CD4-positive, alpha-beta T cell treated with Interleukin-15 for 1 hour (primary cell): ENCODE measurements around the gene ZNF273.
"Not testable (repeated sequence)": the region's sequence is repeated elsewhere in the genome, so short reads cannot be mapped to it uniquely, and the experiment has no call there.

Experiments used
- DNase-seq: peaks from one replicate; pipeline ENCODE4 v3.0.0-alpha.2; 2020

ZNF273 gene

DNA sequence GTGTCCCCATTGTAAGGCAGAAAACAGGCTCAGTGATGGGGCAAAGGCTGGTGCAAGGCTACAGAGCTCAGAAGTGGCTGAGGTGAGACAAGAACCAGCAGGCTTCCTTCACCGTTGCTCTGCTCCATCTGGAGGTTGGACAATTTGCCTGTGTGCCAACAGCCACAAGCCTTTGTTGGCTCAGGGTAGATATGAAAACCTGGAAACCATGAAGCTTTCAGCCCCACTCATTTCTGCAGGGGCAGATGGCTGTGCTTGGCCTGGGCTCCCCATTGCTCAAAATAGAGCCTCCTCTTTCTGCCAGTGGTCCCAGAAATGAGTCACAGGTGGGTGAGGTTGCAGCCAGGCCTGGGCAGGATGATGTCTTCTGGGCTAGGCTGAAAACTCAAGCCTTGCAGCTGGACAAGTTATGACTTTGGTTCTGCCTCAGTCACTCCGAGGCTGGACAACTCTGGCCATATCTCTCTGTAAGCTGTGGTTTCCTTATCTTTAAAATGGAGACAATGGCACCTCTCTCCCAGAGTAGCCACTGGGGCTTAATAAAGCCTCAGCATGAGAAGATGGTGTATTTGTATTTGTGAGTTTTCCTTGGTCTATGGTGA, 12.2 kb upstream of the ZNF273 start:
- DNase-seq: no peak

DNA sequence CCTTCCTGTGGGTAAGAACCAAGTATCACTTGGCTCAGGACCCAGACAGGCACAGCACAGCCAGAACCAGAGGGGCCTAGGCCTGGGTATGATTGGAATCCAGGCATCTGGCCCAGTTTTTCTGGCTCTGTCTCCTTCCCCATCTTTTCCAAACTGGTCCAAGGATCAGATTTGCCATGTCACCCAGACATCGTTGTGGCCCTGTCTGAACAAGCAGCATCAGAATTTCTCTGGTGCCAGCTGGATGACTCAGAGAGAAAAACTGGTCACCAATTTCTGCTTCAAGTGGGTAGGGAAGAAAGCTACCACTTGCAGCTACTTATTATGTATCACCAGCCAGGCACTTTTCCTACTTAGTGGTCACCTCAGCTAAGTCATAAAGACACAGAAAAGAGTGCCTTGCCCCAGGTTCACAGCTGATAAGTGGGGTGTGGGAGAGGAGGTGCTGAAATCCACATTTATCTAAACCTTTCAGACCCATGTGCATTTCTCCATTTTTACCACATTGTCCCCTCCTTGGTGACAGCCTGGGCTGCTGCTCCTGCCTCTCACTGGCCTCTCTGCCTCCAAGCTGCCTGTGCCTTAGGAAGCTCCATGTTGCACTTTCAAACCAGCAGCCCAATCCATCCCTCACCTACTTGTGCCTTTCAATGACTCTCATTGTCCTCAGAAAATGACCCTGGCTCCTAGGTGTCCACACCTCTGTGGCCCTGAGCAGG, 11.6 kb upstream of the ZNF273 start:
- not testable (repeated sequence) for DNase-seq

GRCh38 chr7:64892116-64892515, 11.0 kb upstream of the ZNF273 start:
- DNase-seq: no peak

GRCh38 chr7:64892666-64893309, 10.3 kb upstream of the ZNF273 start:
- no peak for DNase-seq

DNA sequence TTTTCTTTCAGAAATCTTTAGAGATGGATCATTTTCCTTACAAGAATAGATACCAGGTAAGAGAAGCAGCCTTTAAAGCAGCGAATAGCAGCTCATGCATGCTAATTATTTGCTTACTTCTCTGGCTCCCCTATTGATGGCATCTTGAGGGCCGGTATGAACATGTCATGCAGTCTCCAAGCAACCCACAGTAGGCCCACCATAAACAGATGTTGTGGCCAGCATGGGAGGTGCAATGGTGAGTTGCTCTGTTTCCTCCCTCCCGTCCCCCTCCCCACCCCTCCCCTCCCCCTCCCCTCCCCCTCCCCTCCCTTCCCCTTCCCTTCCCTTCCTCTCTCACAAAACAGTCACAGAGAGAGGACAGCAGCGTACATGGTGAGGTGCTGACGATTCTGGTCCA, 9.7 kb upstream of the ZNF273 start:
- no peak for DNase-seq

GRCh38 chr7:64902461-64902805, 640 bp upstream of the ZNF273 start:
- DNase-seq: not testable (repeated sequence)

DNA sequence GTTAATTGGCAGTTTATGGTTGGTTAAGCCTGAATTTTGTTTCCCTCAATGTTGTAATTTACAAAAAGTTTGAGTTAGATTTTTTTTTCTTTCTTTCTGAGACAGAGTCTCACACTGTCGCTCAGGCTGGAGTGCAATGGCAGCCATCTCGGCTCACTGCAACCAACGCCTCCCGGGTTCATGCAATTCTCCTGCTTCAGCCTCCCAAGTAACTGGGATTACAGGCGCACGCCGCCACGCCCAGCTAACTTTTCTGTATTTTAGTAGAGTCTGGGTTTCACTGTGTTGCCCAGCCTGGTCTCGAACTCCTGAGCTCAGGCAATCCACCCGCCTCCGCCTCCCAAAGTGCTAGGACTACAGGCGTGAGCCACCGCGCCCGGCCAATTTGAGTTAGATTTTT, 935 bp downstream of the ZNF273 start:
- DNase-seq: no peak

DNA sequence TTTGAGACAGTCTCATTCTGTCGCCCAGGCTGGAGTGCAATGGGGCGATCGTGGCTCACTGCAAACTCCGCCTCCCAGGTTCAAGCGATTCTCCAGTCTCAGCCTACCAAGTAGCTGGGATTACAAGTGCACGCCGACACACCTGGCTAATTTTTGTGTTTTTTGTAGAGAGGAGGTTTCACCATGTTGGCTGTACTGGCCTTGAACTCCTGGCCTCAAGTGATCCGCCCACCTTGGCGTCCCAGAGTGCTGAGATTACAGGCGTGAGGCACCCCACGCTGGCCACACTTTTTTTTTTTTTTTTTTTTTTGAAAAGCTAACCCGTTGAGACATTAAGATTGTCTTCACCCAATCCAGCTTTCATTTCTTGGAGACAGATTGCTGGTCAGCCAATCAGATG, 2.1 kb downstream of the ZNF273 start:
- DNase-seq: no peak

- DNase-seq: no peak
Observed at GRCh38 chr7:64905547-64905946, 2.5 kb downstream of the ZNF273 start.

GRCh38 chr7:64907641-64908326, 4.7 kb downstream of the ZNF273 start:
- no peak for DNase-seq

GRCh38 chr7:64908358-64908757, 5.3 kb downstream of the ZNF273 start:
- DNase-seq: no peak

GRCh38 chr7:64914557-64914956, 11.5 kb downstream of the ZNF273 start:
- no peak for DNase-seq

DNA sequence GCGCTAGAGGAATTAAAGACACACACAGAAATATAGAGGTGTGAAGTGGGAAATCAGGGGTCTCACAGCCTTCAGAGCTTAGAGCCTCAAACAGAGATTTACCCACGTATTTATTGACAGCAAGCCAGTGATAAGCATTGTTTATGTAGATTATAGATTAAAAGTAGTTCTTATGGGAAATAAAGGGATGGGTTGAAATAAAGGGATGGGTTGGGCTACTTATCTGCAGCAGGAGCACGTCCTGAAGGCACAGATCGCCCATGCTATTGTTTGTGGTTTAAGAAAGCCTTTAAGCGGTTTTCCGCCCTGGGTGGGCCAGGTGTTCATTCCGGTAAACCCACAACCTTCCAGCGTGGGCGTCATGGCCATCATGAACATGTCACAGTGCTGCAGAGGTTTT, 12.2 kb downstream of the ZNF273 start:
- DNase-seq: not testable (repeated sequence)

DNA sequence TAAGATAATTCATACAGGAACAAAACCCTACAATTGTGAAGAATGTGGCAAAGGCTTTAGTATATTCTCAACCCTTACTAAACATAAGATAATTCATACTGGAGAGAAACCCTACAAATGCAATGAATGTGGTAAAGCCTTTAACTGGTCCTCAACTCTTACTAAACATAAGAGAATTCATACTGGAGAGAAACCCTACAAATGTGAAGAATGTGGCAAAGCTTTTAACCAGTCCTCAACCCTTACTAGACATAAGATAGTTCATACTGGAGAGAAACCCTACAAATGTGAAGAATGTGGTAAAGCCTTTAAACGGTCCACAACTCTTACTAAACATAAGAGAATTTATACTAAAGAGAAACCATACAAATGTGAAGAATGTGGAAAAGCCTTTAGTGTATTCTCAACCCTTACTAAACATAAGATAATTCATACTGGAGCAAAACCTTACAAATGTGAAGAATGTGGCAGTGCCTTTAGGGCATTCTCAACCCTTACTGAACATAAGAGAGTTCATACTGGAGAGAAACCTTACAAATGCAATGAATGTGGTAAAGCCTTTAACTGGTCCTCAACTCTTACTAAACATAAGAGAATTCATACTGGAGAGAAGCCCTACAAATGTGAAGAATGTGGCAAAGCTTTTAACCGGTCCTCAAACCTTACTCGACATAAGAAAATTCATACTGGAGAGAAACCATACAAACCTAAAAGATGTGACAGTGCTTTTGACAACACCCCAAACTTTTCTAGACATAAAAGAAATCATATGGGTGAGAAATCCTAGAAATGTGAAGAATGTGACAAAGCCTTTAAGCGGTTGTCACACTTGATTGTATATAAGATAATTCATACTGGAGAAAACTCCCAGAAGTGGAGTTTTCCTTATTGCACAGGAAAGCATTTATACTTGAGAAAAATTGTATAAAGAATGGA, 25.4 kb downstream of the ZNF273 start:
- not testable (repeated sequence) for DNase-seq

DNA sequence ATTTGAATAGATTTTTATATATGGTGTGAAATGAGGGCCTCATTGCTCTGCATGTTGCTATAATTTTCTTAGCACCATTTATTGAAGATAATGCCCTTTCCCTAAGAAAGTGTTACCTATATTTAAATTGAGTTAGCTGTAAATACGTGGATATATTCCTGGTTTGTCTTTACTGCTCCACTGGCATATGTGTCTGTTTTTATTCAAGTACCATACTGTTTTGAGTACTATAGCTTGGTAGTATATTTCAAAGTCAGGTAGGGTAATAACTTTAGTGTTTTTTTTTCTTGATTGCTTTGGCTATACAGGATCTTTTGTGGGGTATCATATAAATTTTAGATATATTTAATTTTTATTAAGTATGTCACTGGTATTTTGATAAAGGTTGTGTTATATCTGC, 31.4 kb downstream of the ZNF273 start:
- no peak for DNase-seq

DNA sequence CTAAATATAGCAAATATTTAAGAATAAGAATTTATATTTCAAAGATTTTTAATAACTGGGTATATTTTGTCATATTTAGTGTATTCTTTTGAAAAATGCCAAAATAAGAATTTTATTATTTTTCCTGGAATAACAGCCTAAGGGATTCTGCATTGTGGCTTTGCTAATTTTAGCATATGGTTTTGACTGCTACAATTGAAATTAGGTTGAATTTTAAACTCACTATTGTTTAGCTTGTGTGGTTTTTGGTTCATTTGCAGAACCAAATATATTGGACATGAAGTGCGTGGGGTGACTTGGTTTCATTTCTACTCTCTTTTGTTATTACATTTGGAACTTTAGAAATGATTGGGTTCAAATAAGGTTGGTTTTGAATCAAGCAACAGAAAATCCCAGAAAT, 35.5 kb downstream of the ZNF273 start:
- no peak for DNase-seq

GRCh38 chr7:64940021-64940420, 36.9 kb downstream of the ZNF273 start:
- DNase-seq: not testable (repeated sequence)

- not testable (repeated sequence) for DNase-seq
Observed at GRCh38 chr7:64944667-64945502, 41.8 kb downstream of the ZNF273 start.

DNA sequence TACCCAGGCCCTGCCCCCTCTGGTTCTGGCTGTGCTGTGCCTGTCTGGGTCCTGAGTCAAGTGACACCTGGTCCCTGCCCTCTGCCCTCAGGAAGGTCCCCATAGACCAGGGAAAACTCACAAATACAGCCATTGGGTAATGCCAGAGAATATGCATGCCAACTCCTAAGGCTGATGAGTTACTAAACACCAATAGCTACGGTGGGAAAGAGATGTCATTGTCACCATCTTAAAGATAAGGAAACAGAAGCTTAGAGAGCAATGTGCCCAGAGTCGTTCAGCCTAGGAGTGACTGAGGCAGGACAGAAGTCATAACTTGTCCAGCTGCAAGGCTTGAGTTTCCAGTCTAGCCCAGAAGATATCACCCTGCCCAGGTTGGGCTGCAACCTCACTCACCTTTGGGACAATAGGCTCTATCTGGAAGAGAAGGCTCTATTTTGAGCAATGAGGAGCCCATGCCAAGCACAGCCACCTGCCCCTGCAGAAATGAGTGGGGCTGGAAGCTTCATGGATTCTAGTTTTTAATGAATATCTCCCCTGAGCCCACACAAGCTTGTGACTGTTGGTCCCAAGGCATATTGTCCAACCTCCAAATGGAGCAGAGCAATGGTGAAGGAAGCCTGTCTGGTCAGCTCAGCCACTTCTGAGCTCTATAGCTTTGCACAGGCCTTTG, 42.6 kb downstream of the ZNF273 start:
- DNase-seq: no peak

GRCh38 chr7:64946772-64947171, 43.7 kb downstream of the ZNF273 start:
- no peak for DNase-seq
